ENCODE measurements around the gene MRNIP.

DNA sequence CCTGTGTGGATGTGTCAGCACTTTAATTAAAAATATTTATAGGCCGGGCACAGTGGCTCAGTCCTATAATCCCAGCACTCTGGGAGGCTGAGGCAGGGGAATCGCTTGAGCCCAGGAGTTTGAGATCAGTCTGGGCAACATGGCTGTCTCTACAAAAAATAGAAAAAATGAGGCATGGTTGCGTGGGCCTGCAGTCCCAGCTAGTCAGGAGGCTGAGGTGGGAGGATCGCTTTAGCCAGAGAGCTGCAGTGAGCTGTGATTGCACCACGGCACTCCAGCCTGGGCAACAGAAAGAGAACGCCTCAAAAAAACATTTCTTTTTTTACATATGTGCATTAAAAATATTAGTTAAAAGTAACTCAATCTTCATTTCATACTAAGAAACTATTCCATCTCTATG, 42.8 kb upstream of the MRNIP start:
- TF ChIP-seq CTCF (conservative IDR thresholded peaks at IDR 0.05 in 1 of 2, IDR thresholded peaks at IDR 0.05 in 1 of 2; ENCODE audit: extremely low read depth in 1 of 2, insufficient read depth in 1 of 2, low read depth in 1 of 2, low read length in 2 of 2) (no peak), EZH2 (IDR thresholded peaks at IDR 0.05; ENCODE audit: borderline replicate concordance, low read length) (no peak)

Measured in mammary epithelial cell (primary cell).